HG03196 (cell line): ENCODE measurements around the gene WDR74.
"Not testable (repeated sequence)": the region's sequence is repeated elsewhere in the genome, so short reads cannot be mapped to it uniquely, and the experiment has no call there.

ENCODE experiments used
- ATAC-seq: cut with Tn5 transposase; IDR thresholded peaks from one replicate; pipeline ENCODE4 v1.9.1; 2021; ENCODE audit not compliant: unreplicated experiment

The WDR74 gene

DNA sequence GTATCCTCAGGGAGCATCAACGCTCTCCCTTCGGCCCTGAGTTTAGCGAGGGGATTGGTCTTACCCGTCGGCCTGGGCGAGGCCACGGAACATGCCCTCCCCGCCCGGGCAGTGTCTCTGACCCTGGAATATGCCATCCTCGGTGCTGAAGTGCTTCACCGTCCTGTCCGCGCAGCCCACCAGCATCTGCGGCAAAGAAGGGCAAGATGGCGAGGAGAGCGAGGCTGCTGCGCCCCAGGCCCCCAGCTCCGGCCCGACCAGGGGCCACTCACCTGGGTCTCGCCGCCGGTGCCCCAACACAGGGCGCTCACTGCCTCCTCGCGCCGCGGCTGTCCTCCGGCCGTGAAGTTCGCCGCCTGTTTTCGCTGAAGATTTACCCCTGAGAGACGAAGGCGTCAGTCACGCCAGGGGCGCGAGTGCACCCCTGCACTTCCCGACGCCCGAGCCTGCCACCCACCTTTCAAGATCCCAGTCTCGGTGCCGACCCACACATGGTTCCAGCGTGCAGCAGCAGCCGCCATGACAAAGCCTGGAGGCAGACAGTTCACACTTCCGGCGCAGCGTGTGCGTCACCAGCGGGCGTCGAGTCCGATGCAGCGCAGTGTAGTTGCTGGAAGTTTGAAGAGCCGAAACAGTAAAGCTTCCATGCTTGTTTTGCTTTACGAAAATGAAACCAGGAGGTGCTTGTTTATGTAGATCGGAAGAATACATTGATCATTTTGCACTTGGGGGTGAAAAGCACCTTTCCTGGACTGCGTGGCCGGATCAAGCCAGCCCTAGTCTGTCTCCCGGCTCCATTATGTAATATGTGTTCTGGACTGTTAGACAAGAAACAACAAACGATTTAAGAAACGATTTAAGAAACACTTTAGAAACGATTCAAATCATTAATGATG, at the start of gene WDR74:
WDR74 (minus strand) TSS at position 541 of the 896 bp plus-strand sequence; CDS start at position 521, 20 bp downstream.
- ATAC-seq, result peak; percentile 48

GRCh38 chr11:62889126-62889483, 49.7 kb upstream of the WDR74 start:
- ATAC-seq, result no peak

- no peak for ATAC-seq
Measured at GRCh38 chr11:62888406-62888805, 49.0 kb upstream of the WDR74 start.

- no peak for ATAC-seq
Measured at GRCh38 chr11:62885137-62885750, 45.9 kb upstream of the WDR74 start.

DNA sequence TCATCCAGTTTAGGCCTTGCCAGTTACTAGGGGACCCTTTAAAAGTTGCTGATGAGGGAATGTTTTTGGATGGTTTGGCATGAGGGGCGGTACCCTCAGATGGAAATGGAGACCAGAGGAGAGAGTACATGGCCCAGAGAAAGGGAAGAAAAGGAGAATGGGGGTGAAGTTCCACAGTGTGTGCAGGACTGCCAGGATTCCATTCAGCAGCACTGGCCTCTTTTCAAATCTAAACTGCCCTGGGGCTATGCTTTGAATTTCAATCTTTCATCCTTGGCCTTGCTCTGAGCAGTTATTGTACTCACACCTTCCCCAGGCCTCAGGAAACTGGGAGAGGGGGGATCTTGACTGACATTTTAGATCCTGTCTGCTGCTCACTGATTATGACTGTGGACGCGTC, 44.3 kb upstream of the WDR74 start:
- no peak for ATAC-seq

- no peak for ATAC-seq
Measured at GRCh38 chr11:62882788-62883501, 43.6 kb upstream of the WDR74 start.

DNA sequence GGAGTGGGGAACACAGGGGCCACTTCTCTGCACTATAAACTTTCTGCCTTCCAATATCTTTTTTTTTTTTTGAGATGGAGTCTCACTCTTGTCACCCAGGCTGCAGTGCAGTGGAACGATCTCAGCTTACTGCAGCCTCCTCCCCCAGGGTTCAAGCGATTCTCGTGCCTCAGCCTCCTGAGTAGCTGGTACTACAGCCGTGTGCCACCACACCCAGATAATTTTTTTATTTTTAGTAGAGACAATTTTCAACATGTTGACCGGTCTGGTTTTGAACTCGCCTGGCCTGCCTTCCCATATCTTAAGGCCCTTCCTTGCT, 43.0 kb upstream of the WDR74 start:
- no peak for ATAC-seq

DNA sequence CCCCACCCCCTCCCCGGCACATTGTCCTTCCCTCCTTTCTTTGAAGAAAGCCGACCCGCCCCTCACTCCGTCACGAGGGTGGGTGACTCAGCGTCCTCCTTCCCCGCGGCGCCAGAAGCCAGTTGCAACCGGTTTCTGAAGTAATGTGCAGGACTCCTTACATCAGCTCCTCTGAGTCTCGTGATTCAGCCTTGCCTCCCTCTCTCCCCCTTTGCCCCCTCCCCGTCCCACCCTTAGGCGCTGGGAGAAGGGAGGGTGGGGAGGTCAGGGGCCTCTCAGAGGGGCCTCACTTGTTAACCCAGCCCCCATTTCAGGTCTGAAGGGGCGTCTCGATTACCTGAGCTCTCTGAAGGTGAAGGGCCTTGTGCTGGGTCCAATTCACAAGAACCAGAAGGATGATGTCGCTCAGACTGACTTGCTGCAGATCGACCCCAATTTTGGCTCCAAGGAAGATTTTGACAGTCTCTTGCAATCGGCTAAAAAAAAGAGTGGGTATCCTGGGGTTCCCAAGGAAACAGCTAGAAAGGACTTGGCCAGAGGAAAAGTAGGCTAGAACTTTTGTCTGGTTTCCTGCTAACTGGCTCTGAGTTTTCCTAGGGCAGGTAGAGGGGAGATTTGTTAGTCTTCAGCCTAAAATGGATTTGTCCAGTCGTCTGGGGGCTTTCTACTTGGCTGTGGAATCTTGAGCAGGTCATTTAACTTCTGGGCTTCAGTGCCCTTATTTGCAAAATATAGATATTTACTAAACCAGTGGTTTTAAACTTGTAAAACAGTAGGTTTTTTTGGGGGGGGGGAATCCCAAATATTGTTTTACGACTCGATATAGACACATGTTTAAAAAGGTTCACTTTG, 42.4 kb upstream of the WDR74 start:
- peak; percentile 49 for ATAC-seq

- ATAC-seq, result peak; percentile 72
Measured at GRCh38 chr11:62880803-62881578, 41.6 kb upstream of the WDR74 start, which contains the start of gene SLC3A2. SLC3A2 (plus strand) TSS chr11:62880896; CDS start chr11:62881024, 128 bp downstream.

GRCh38 chr11:62880231-62880802, 40.9 kb upstream of the WDR74 start:
- peak; percentile 13 for ATAC-seq

DNA sequence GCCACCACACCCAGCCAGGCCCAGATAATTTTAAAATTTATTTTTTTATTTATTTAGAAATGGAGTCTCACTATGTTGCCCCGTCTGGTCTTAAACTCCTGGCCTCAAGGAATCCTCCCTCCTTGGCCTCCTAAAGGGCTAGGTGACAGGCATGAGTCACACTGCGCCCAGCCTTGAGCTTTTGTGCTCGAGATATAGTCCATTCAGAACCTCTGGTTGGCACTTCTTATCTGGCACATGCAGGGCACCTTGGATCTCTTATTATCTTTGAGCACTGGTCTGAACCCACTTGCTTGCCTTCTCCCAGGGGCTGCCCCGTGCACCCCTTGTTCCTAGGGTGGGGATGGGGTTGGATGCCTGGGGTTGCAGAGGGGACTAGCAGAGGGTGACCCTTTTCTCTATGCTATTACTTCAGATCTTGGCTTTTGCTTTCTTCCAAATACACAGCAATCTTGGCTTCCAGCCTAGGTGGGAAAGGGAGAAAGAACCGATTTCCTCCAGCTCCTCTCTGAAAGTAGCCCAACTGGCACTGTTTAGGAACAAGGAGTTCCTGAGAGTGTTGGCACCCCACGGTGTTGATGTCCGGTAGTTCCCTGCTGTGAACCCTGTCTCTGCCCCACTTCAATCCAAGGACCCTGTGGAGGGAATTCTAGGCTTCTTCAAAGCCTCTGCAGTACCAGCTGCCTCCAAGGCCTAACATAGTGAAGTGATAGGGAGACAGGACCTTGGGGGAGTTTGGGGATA, 40.0 kb upstream of the WDR74 start:
- no peak for ATAC-seq

- ATAC-seq, result no peak
Measured at GRCh38 chr11:62876712-62877111, 37.3 kb upstream of the WDR74 start.

DNA sequence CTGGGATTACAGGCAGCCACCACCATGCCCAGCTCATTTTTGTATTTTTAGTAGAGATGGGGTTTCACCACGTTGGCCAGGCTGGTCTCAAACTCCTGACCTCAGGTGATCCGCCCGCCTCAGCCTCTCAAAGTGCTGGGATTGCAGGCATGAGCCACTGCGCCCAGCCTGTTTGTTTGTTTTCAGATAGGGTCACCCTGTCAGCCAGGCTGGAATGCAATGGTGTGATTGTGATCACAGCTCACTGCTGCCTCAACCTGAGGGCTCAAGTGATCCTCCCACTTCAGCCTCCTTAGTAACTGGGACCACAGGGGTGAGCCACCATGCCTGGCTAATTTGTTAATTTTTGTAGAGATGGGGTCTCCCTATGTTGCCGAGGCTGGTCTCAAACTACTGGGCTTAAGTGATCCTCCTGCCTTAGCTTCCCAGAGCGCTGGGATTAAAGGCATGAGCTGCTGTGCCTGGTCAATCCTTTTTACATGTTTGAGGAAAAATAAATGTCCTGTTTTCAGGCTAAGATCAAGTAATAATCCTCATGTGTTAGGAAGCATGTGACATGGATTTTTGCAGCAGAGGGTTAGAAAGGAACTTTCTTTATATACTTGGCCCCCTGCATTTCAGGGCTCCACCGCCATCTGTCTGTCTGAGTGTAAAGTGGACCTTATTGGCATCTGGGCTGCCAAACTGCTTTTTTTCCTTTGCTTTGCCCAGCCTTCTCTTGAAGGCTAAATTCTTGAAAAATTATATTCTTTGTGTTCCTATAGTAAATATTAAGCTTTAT, 36.5 kb upstream of the WDR74 start:
- ATAC-seq, result no peak

DNA sequence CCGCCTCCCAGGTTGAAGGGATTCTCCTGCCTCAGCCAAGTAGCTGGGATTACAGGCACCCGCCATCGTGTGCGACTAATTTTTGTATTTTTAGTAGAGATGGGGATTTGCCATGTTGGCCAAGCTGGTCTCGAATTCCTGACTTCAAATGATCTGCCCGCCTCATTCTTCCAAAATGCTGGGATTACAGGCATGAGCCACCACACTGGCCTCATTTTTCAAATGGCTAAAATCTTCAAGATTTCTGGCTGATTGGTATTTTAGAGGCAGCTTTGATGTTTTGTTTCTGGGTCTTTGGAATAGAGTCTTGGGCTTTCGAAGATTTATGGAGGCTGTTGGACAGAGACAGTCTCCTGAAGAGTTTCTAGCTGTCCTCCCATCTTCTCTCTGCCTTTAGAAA, 35.5 kb upstream of the WDR74 start:
- no peak for ATAC-seq

DNA sequence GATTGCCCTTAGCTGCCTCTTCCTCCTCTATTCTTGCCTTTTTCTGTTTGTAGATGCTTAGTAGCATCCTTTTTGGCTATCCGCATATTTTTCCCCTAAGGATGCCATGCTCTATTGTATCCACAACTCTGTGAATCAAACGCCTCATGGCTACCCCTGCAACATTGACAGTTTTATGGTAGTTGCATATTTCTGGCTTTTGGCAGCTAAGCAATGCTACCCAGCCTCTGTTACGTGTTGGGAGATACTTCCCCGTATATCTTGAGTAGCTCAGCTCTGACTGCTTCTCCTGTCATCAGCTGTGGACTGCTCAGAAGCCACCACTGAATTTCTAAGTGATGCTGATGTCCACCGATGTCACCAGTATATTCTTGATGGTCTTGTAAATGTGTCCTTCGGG, 26.2 kb upstream of the WDR74 start:
- no peak for ATAC-seq

- no peak for ATAC-seq
Measured at GRCh38 chr11:62863687-62864335, 24.4 kb upstream of the WDR74 start.

DNA sequence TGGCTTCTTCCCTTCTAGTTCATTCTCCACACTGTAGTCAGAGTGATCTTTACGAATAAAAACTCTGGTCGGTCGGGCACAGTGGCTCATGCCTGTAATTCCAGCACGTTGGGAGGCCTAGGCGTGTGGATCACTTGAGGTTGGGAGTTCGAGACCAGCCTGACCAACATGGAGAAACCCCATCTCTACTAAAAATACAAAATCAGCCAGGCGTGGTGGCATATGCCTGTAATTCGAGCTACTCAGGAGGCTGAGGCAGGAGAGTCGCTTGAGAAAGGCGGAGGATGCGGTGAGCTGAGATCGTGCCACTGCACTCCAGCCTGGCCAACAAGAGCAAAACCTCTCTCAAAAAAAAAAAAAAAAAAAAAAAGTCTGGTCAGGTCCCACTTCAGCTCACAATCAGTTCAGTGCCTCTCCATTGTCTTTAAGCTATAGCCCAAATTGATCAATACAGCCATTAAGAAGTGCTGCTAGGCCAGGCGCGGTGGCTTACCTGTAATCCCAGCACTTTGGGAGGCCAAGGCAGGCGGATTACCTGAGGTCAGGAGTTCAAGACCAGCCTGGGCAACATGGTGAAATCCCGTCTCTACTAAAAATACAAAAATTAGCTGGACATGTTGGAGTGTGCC, 22.3 kb upstream of the WDR74 start:
- not testable (repeated sequence) for ATAC-seq
